Coronary artery (tissue), 2 donors: ENCODE data around the gene AMOTL1.

Experiments
- DNase-seq: peaks from one replicate; pipeline ENCODE4 v3.0.0-alpha.2; 2017; ENCODE audit warnings: low spot score
- H3K27ac ChIP-seq, 2 donors: fragments of 200-600 bp; sonication (generic); one replicate each; pipeline ENCODE4 v1.5.1; 2016 to 2019
- H3K4me3 ChIP-seq: fragments of 200-600 bp; sonication (generic); 2 replicates; pipeline ENCODE4 v1.5.1; 2016; ENCODE audit warnings: mild to moderate bottlenecking, moderate library complexity
- TF ChIP-seq, protein P1 (sequence below): fragments of 200-600 bp; sonication (generic); IDR thresholded peaks from one replicate; pipeline ENCODE4 v1.5.1; 2019; ENCODE audit warnings: antibody characterized with exemption

The AMOTL1 gene

GRCh38 chr11:94767701-94768601 lies at the start of gene AMOTL1:
AMOTL1 (plus strand) TSS chr11:94768356; CDS start chr11:94768512, 156 bp downstream.
- H3K27ac ChIP-seq = peak within 1 kb of the TSS; percentile 90 to 91
- TF ChIP-seq, protein P1, sequence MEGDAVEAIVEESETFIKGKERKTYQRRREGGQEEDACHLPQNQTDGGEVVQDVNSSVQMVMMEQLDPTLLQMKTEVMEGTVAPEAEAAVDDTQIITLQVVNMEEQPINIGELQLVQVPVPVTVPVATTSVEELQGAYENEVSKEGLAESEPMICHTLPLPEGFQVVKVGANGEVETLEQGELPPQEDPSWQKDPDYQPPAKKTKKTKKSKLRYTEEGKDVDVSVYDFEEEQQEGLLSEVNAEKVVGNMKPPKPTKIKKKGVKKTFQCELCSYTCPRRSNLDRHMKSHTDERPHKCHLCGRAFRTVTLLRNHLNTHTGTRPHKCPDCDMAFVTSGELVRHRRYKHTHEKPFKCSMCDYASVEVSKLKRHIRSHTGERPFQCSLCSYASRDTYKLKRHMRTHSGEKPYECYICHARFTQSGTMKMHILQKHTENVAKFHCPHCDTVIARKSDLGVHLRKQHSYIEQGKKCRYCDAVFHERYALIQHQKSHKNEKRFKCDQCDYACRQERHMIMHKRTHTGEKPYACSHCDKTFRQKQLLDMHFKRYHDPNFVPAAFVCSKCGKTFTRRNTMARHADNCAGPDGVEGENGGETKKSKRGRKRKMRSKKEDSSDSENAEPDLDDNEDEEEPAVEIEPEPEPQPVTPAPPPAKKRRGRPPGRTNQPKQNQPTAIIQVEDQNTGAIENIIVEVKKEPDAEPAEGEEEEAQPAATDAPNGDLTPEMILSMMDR = no peak
- peak within 1 kb of the TSS; percentile 86 for H3K4me3 ChIP-seq
- peak; percentile 94 for DNase-seq

- Histone ChIP-seq H3K27ac (no peak overlapping the region), H3K4me3 (no peak overlapping the region)
- TF ChIP-seq, protein P1 = no peak
- DNase-seq = no peak
Measured at GRCh38 chr11:94719876-94720275, 48.3 kb upstream of the AMOTL1 start.

GRCh38 chr11:94721565-94722292 lies 46.4 kb upstream of the AMOTL1 start:
- DNase-seq = no peak
- Histone ChIP-seq H3K4me3 (no peak overlapping the region), H3K27ac (no peak overlapping the region)
- TF ChIP-seq, protein P1 = no peak

- H3K27ac ChIP-seq = no peak overlapping the region
- TF ChIP-seq, protein P1 = no peak
- no peak for DNase-seq
- H3K4me3 ChIP-seq = no peak overlapping the region
Measured at GRCh38 chr11:94722735-94723134, 45.4 kb upstream of the AMOTL1 start.

DNA sequence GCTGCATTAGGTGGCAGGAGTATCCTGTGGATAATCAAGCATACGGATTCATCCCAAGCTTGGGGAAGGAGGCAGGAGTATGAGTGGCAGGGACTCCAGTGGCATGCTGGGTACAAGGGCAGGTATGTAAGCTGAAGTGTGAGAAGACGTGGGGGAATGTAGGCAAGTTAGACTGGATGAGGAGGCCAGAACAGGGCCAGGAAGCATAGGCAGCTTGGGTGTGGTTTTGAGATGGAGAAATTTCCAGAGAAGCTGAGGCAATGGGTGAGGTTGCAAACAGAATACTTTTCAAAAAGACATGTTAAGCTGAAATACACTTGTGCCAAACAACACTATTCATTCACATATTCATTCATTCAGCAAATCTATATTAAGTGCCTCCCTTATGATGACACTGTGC lies 43.1 kb upstream of the AMOTL1 start:
- TF ChIP-seq, protein P1 = no peak
- Histone ChIP-seq H3K4me3 (no peak overlapping the region), H3K27ac (no peak overlapping the region)
- DNase-seq = no peak

- DNase-seq = no peak
- TF ChIP-seq, protein P1 = no peak
- Histone ChIP-seq H3K4me3 (no peak overlapping the region), H3K27ac (no peak overlapping the region)
Measured at GRCh38 chr11:94727819-94728218, 40.3 kb upstream of the AMOTL1 start.
